Body of pancreas (tissue), 4 donors: ENCODE results near the gene ABHD16B. TPM values are rescaled to one million over a fixed set of nuclear protein-coding genes. Genes with fewer than 3 reads are reported as not detected.
"Not testable (repeated sequence)": the region's sequence is repeated elsewhere in the genome, so short reads cannot be mapped to it uniquely, and the experiment has no call there.

ENCODE experiments used
- ATAC-seq: fragments of 150-250 bp; one replicate; pipeline ENCODE4 v1.9.1; 2016
- DNase-seq, 4 donors: peaks; one replicate each; pipeline ENCODE4 v3.0.0-alpha.2; 2019
- H3K27ac ChIP-seq, 4 donors: fragments of 200-600 bp; sonication (generic); 1 replicate in 3 of 4; 2 replicates in 1 of 4; pipeline versions ENCODE4 v1.5.1 to v1.6.1; 2016 to 2019; ENCODE audit warnings: mild to moderate bottlenecking in 1 of 4, mixed read lengths in 1 of 4, moderate library complexity in 1 of 4
- H3K27me3 ChIP-seq, 2 donors: fragments of 200-600 bp; sonication (generic); one replicate each; pipeline ENCODE4 v1.6.0; 2016; ENCODE audit warnings: mild to moderate bottlenecking in 1 of 2
- H3K36me3 ChIP-seq, 2 donors: fragments of 200-600 bp; sonication (generic); replicated peaks in 1 of 2; 2 replicates each; pipeline ENCODE4 v1.5.1; 2016; ENCODE audit warnings: low read depth in 2 of 2; ENCODE audit not compliant: insufficient read depth in 1 of 2
- H3K4me1 ChIP-seq: fragments of 200-600 bp; sonication (generic); one replicate; pipeline ENCODE4 v1.6.0; 2016
- H3K4me3 ChIP-seq, 2 donors: fragments of 200-600 bp; sonication (generic); 1 replicate in 1 of 2; 2 replicates in 1 of 2; pipeline ENCODE4 v1.5.1; 2016 to 2019
- H3K9me3 ChIP-seq, 3 donors: fragments of 200-600 bp; sonication (generic); 1 replicate in 2 of 3; 2 replicates in 1 of 3; pipeline ENCODE4 v1.5.1; 2016
- POLR2A ChIP-seq, 3 donors: fragments of 450-650 bp; IDR thresholded peaks; one replicate each; pipeline ENCODE4 v1.6.1; 2016; ENCODE audit warnings: antibody characterized with exemption in 3 of 3, mild to moderate bottlenecking in 2 of 3
- WGBS, 2 donors: methylation state at CpG; one replicate each; pipeline ENCODE4 v1.1.5; 2017; 5-methylcytosine and 5-hydroxymethylcytosine counted together
- intact Hi-C: fragments of 100-400 bp; cut with DNase I; formaldehyde crosslinking; loops from one replicate; pipeline ENCODE4 v1.15.1; 2023
- total RNA-seq, 2 donors: library from RNA; depleted of rRNA; stranded (reverse); fragments of >200 nt; gene quantifications; one replicate each; pipeline ENCODE4 v1.1.0, GENCODE V29; 2016
- TF ChIP-seq, protein P1 (sequence below), 7 experiments: fragments of 450-650 bp in 4 of 7; fragments of 200-600 bp in 3 of 7; sonication (generic) in 3 of 7; IDR thresholded peaks; one replicate each; pipeline ENCODE4 v1.5.1; 2016 to 2019; ENCODE audit warnings: antibody characterized with exemption in 7 of 7

The ABHD16B gene
- total RNA-seq, 2 donors from 2014 or later: not detected

DNA sequence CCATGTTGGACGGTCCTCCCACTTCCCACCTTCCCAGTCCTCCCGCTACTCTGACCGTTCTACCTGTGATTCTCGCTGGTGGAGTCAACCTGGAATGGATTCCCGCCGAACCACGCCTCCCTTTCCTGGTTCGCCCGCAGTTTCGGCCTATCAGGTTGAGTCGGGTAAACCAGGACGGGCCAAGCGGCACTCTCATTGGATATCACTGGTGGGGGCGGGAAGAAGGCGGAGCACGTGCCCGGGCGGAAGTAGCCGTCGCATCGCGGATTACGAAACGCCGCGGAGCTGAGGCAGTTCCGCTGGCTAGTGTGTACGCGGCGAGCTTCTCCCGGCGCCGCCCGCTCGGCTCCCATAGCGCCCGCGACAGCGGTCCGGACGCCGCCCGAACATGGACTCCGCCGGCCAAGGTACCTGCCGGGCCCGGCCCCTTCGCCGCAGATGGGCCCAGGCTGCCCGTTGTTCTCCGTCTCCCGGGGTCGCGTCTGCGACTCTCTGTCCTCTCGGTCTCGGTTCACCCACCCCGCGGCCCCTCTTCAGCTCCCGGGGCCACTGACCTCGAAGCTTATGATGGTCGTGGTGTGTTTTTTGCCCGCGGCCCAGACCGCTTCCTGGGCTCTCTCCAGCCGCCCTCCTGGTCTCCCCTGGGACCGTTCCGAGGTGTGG is 3.8 kb downstream of the ABHD16B start, which contains the start of gene TPD52L2:
TPD52L2 (plus strand) TSS at position 293 of the 663 bp plus-strand sequence; CDS start at position 389, 96 bp downstream.
- peak; percentile 96 to 99 (median 99) for TF ChIP-seq POLR2A (IDR thresholded peaks at IDR 0.05)
- TF ChIP-seq, protein P1, sequence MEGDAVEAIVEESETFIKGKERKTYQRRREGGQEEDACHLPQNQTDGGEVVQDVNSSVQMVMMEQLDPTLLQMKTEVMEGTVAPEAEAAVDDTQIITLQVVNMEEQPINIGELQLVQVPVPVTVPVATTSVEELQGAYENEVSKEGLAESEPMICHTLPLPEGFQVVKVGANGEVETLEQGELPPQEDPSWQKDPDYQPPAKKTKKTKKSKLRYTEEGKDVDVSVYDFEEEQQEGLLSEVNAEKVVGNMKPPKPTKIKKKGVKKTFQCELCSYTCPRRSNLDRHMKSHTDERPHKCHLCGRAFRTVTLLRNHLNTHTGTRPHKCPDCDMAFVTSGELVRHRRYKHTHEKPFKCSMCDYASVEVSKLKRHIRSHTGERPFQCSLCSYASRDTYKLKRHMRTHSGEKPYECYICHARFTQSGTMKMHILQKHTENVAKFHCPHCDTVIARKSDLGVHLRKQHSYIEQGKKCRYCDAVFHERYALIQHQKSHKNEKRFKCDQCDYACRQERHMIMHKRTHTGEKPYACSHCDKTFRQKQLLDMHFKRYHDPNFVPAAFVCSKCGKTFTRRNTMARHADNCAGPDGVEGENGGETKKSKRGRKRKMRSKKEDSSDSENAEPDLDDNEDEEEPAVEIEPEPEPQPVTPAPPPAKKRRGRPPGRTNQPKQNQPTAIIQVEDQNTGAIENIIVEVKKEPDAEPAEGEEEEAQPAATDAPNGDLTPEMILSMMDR (IDR thresholded peaks at IDR 0.05): peak in 1 of 7 experiments; percentile 31

DNA sequence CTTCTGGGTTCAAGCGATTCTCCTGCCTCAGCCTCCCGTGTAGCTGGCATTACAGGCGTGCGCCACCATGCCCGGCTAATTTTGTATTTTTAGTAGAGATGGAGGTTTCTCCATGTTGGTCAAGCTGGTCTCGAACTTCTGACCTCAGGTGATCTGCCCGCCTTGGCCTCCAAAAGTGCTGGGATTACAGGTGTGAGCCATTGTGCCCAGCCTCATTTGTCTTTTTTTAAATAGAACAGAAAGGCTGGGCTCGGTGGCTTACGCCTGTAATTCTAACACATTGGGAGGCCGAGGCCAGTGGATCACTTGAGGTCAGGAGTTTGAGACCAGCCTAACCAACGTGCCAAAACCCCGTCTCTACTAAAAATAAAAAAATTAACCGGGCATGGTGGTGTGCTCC is 5.7 kb downstream of the ABHD16B start:
- H3K36me3 ChIP-seq: peaks cover 0 to 17% of the 10 kb centered on the region in 2 donors
- H3K4me3 ChIP-seq, H3K9me3 ChIP-seq, intact Hi-C loops, DNase-seq, H3K27ac ChIP-seq, ATAC-seq, H3K27me3 ChIP-seq: not testable (repeated sequence)
- 94% methylated on average over 9 to 13 of the region's 13 CpGs for WGBS, 2 donors
- peaks cover 27% of the 10 kb centered on the region for H3K4me1 ChIP-seq

More for the DNA sequence above, 3.8 kb downstream of the ABHD16B start, which contains the start of gene TPD52L2:
- Histone ChIP-seq H3K4me3 (peak within 1 kb of the TSS; percentile 69 to 96), H3K27ac (peak within 1 kb of the TSS; percentile 75 to 96 (median 89)), H3K4me1 (peaks cover 27% of the 10 kb centered on the region), H3K27me3 (no peaks in the 10 kb centered on the region), H3K36me3 (peaks cover 0 to 9% of the 10 kb centered on the region in 2 donors), H3K9me3 (no peaks in the 10 kb centered on the region)
- intact Hi-C loops: no loop called here
- DNase-seq (peak; percentile 99 to 100 (median 100)), ATAC-seq (peak; percentile 95)
- WGBS, 2 donors: 0 to 1% methylated on average over 24 to 68 of the region's 68 CpGs

DNA sequence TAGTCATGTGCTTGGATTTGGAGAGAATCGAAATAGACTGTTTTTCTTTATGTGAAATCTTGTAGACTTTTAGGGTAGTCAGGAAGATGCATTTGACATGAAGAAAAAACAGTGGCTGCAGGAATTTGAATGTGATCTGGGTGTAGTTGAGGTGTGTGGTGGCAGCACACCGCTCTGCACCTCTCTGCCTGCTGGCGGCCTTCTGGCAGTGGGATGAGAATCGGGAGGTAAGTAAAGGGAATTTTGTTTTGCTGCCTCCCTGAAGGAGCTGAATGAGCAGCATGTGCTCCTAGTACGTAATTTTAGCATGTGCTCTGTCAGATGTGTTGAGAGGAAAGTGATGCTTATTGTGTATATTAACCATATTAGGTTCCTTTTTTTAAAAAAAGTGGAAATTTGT is 7.0 kb downstream of the ABHD16B start:
- 91 to 92% methylated on average over 5 of the region's 5 CpGs for WGBS, 2 donors
- no peaks in the 10 kb centered on the region for H3K9me3 ChIP-seq

DNA sequence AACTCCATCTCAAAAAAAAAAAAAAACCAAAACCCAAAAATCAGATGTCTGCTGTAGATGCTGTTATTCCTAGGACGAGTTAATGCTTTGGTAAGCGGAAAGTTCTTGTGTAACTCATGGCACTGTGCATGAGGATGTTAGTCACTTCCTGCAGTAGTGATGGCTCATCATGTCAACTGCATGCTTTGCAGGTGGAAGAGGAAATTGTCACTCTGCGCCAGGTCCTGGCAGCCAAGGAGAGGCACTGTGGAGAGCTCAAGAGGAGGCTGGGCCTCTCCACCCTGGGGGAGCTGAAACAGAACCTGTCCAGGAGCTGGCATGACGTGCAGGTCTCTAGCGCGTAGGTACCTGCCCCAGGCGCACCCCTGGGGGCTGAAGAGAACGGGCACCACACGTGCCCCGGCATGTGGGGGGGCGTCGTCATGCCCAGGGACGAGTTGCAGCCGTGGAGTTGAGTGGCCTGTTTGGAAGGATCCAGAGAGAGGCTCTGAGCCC is 12.2 kb downstream of the ABHD16B start:
- Histone ChIP-seq H3K36me3 (peaks cover 5 to 31% of the 10 kb centered on the region in 2 donors), H3K4me3 (no peak overlapping the region), H3K9me3 (no peaks in the 10 kb centered on the region), H3K27ac (peak overlapping the region in 1 of 4 donors; percentile 62), H3K4me1 (no peaks in the 10 kb centered on the region), H3K27me3 (no peaks in the 10 kb centered on the region)
- intact Hi-C loops: no loop called here
- WGBS, 2 donors: 77 to 94% methylated on average over 3 to 14 of the region's 14 CpGs
- ATAC-seq (peak; percentile 57), DNase-seq (peak in 1 of 4 donors; percentile 69)
- peak in 2 of 3 donors; percentile 13 to 46 for TF ChIP-seq POLR2A (IDR thresholded peaks at IDR 0.05)
- TF ChIP-seq, protein P1 (IDR thresholded peaks at IDR 0.05): no peak

More for the DNA sequence above, 7.0 kb downstream of the ABHD16B start:
- DNase-seq: no peak
- no peak overlapping the region for H3K27ac ChIP-seq
- TF ChIP-seq, protein P1 (IDR thresholded peaks at IDR 0.05): no peak
- TF ChIP-seq POLR2A (IDR thresholded peaks at IDR 0.05): no peak
- no peak overlapping the region for H3K4me3 ChIP-seq
- peaks cover 0 to 14% of the 10 kb centered on the region in 2 donors for H3K36me3 ChIP-seq
- H3K4me1 ChIP-seq: peaks cover 24% of the 10 kb centered on the region
- no peaks in the 10 kb centered on the region for H3K27me3 ChIP-seq
- no peak for ATAC-seq
- intact Hi-C loops: no loop called here

DNA sequence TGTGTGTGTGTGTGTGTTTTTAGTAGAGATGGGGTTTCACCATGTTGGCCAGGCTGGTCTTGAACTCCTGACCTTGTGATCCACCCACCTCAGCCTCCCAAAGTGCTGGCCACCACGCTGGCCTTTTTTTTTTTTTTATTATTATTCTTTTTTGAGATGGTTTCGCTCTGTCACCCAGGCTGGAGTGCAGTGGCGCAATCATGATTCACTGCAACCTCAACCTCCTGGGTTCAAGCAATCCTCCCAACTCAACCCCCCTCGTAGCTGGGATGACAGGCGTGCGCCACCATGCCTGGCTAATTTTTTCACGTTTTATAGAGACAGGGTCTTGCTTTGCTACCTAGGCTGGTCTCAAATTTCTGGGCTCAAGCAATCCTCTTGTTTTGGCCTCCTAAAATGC is 12.9 kb downstream of the ABHD16B start:
- H3K4me3 ChIP-seq, H3K27me3 ChIP-seq, DNase-seq, intact Hi-C loops, ATAC-seq, H3K9me3 ChIP-seq, H3K4me1 ChIP-seq: not testable (repeated sequence)
- 94% methylated on average over 7 of the region's 7 CpGs for WGBS, 2 donors
- Histone ChIP-seq H3K36me3 (peaks cover 5 to 31% of the 10 kb centered on the region in 2 donors), H3K27ac (peak overlapping the region in 1 of 4 donors; percentile 62)
